ENCODE results near the gene STXBP4. TPM values are rescaled to one million over a fixed set of nuclear protein-coding genes. Genes with fewer than 3 reads are reported as not detected.

Gene STXBP4
- total RNA-seq, 4 donors from 2014 or later, result 15.4 to 22.6 (median 19.8) TPM

DNA sequence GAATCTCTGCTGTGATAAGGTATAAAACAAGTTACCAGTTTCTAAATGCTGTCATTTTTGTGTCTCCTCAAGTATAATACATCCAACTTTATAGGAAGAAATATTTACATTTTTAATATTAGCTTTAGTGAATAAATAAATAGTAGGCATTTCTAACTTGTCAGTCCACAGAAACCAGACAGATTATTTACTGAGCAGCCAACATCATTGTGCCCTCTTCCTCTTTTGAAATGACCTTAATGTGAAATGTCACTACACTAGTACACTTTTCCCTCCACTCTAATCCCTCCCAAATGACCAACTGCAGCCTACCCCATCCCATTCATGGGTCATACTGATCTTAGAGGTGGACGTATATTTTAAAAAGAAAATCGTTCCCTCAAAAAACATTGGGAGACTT, 9.2 kb downstream of the STXBP4 start:
- intact Hi-C loops (cut with DNase I), result no loop called here
- no peak for DNase-seq (ENCODE audit: extremely low spot score)
- Histone ChIP-seq H3K36me3 (no peaks in the 10 kb centered on the region), H3K4me1 (peaks cover 0 to 20% (median 12%) of the 10 kb centered on the region in 4 donors), H3K27ac (replicated peaks in 1 of 4) (no peak overlapping the region), H3K27me3 (no peaks in the 10 kb centered on the region), H3K9me3 (peaks cover 0 to 9% (median 7%) of the 10 kb centered on the region in 4 donors), H3K4me3 (no peak overlapping the region)
- WGBS, result 94% methylated on average over 2 of the region's 2 CpGs
- TF ChIP-seq POLR2AphosphoS5 (IDR thresholded peaks at IDR 0.05) (no peak), EP300 (IDR thresholded peaks at IDR 0.05) (no peak), POLR2A (IDR thresholded peaks at IDR 0.05; ENCODE audit: low read depth) (no peak)
- TF ChIP-seq, protein P1, sequence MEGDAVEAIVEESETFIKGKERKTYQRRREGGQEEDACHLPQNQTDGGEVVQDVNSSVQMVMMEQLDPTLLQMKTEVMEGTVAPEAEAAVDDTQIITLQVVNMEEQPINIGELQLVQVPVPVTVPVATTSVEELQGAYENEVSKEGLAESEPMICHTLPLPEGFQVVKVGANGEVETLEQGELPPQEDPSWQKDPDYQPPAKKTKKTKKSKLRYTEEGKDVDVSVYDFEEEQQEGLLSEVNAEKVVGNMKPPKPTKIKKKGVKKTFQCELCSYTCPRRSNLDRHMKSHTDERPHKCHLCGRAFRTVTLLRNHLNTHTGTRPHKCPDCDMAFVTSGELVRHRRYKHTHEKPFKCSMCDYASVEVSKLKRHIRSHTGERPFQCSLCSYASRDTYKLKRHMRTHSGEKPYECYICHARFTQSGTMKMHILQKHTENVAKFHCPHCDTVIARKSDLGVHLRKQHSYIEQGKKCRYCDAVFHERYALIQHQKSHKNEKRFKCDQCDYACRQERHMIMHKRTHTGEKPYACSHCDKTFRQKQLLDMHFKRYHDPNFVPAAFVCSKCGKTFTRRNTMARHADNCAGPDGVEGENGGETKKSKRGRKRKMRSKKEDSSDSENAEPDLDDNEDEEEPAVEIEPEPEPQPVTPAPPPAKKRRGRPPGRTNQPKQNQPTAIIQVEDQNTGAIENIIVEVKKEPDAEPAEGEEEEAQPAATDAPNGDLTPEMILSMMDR (IDR thresholded peaks at IDR 0.05), result no peak

DNA sequence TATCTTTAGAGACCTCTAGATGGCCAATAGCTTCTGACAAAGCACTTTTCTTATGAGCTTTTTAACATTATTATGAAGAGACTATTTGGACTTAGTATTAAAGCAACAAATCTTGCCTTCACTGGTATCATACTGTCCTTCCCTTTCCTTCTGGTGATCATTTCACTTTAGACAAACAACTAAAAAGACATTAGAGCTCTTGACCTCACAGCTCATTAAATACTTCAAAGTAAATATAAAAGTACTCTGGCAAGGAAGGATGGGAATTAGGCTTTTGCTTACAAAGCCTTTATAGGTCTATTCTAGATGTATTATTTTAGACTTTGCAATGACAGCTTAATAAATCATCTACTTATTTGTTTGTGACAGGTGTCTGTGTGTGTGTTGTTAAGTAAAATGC, 11.1 kb downstream of the STXBP4 start:
- Histone ChIP-seq H3K9me3 (peaks cover 0 to 9% (median 7%) of the 10 kb centered on the region in 4 donors), H3K27ac (replicated peaks in 1 of 4) (peak overlapping the region in 3 of 4 donors; percentile 7 to 60 (median 28)), H3K4me3 (no peak overlapping the region), H3K4me1 (peaks cover 0 to 29% (median 21%) of the 10 kb centered on the region in 4 donors), H3K36me3 (no peaks in the 10 kb centered on the region), H3K27me3 (no peaks in the 10 kb centered on the region)
- intact Hi-C loops (cut with DNase I), result loop anchor here (5.0 kb wide), 1 partner anchor 373 kb away; no protein-coding TSS in a partner anchor
- no peak for DNase-seq (ENCODE audit: extremely low spot score)
- no peak for TF ChIP-seq POLR2AphosphoS5 (IDR thresholded peaks at IDR 0.05)
- no peak for TF ChIP-seq POLR2A (IDR thresholded peaks at IDR 0.05; ENCODE audit: low read depth)
- TF ChIP-seq, protein P1 (IDR thresholded peaks at IDR 0.05), result no peak
- no peak for TF ChIP-seq EP300 (IDR thresholded peaks at IDR 0.05)

DNA sequence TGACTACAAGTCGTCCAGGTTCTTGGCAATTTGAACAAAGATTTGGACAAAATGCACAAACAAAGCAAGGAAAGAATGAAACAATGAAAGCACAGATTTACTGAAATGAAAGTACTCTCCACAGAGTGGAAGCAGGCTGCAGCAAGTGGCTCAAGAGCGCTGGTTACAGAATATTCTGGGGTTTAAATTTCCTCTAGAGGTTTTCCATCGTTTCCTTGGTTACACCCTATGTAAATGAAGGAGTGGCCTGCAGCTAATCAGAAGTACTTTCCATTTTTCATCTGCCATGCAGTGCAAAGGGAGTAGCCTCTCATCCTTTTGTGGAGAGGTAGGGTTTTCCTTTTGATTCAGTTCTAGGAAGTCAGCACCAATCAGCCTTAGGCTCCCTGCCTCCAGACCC, 11.8 kb downstream of the STXBP4 start:
- Histone ChIP-seq H3K4me3 (no peak overlapping the region), H3K36me3 (no peaks in the 10 kb centered on the region), H3K27ac (replicated peaks in 1 of 4) (peak overlapping the region in 1 of 4 donors; percentile 60), H3K4me1 (peaks cover 0 to 29% (median 21%) of the 10 kb centered on the region in 4 donors), H3K9me3 (peaks cover 0 to 9% (median 7%) of the 10 kb centered on the region in 4 donors), H3K27me3 (no peaks in the 10 kb centered on the region)
- WGBS, result 87% methylated on average over 3 of the region's 3 CpGs
- DNase-seq (ENCODE audit: extremely low spot score), result no peak
- intact Hi-C loops (cut with DNase I), result loop anchor here (5.0 kb wide), 1 partner anchor 372 kb away; no protein-coding TSS in a partner anchor
- TF ChIP-seq EP300 (IDR thresholded peaks at IDR 0.05) (no peak), POLR2A (IDR thresholded peaks at IDR 0.05; ENCODE audit: low read depth) (no peak), POLR2AphosphoS5 (IDR thresholded peaks at IDR 0.05) (no peak)
- TF ChIP-seq, protein P1 (IDR thresholded peaks at IDR 0.05), result no peak

DNA sequence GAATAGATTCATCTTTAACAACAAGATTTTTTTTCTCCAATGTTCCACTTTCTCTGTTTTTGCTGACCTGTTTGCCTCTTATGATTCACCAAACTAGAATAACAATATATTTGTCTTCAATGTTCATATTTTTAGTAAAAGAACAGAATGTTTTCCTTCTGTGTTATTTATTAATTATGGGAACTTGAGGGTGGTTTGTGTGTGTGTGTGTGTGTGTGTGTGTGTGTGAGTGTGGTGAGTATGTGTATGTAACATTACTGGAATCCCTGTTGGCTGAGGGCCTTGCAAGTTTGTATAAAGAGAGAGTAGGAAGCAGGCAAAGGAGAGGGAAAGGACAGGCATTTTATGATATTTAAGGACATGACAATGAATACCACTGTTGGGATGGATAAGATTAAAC, 13.8 kb downstream of the STXBP4 start:
- peaks cover 0 to 29% (median 21%) of the 10 kb centered on the region in 4 donors for H3K4me1 ChIP-seq
- TF ChIP-seq EP300 (IDR thresholded peaks at IDR 0.05) (no peak), POLR2AphosphoS5 (IDR thresholded peaks at IDR 0.05) (peak in 1 of 2 donors; percentile 8)
- intact Hi-C loops (cut with DNase I), result loop anchor here (5.0 kb wide), 1 partner anchor 370 kb away; no protein-coding TSS in a partner anchor
- H3K36me3 ChIP-seq, result peaks cover 0 to 13% (median 4%) of the 10 kb centered on the region in 4 donors
- H3K4me3 ChIP-seq, result no peak overlapping the region
- peak overlapping the region in 2 of 4 donors; percentile 20 to 54 for H3K27ac ChIP-seq (replicated peaks in 1 of 4)
- peaks cover 0 to 9% (median 7%) of the 10 kb centered on the region in 4 donors for H3K9me3 ChIP-seq
- DNase-seq (ENCODE audit: extremely low spot score), result no peak
- no peaks in the 10 kb centered on the region for H3K27me3 ChIP-seq

DNA sequence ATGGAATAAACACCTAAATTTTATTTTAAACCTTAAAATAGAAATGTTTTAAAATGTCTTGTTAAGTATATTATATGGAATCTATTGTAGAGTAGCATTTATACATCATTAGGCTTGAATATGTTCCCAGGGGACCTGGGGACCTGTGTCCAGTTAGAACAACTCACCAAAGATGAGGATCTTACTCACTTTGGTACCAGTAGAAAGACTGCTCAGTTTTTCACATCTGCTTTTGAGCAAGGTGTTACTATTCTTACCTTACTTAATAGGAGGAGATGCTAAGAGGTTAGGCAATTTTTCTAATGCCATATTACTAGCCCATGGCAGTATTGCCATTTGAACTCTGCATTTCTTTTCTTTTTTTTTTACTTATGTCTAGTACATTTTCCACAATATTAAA, 14.7 kb downstream of the STXBP4 start:
- no peak overlapping the region for H3K4me3 ChIP-seq
- intact Hi-C loops (cut with DNase I), result loop anchor here (5.0 kb wide), 1 partner anchor 369 kb away; no protein-coding TSS in a partner anchor
- H3K27ac ChIP-seq (replicated peaks in 1 of 4), result peak overlapping the region in 3 of 4 donors; percentile 4 to 54 (median 20)
- DNase-seq (ENCODE audit: extremely low spot score), result no peak
- no peaks in the 10 kb centered on the region for H3K27me3 ChIP-seq
- H3K4me1 ChIP-seq, result peaks cover 0 to 29% (median 21%) of the 10 kb centered on the region in 4 donors
- TF ChIP-seq, protein P1 (IDR thresholded peaks at IDR 0.05), result no peak
- no peak for TF ChIP-seq EP300 (IDR thresholded peaks at IDR 0.05)
- no peak for TF ChIP-seq POLR2AphosphoS5 (IDR thresholded peaks at IDR 0.05)
- TF ChIP-seq POLR2A (IDR thresholded peaks at IDR 0.05; ENCODE audit: low read depth), result no peak
- H3K9me3 ChIP-seq, result peaks cover 0 to 9% (median 7%) of the 10 kb centered on the region in 4 donors
- H3K36me3 ChIP-seq, result peaks cover 0 to 15% (median 4%) of the 10 kb centered on the region in 4 donors
